ENCODE measurements around the gene CMPK1. TPM values are rescaled to one million over a fixed set of nuclear protein-coding genes. Genes with fewer than 3 reads are reported as not detected.

Gene CMPK1
- total and polyA plus RNA-seq, 4 donors, result 65.5 to 96.2 (median 79.6) TPM

DNA sequence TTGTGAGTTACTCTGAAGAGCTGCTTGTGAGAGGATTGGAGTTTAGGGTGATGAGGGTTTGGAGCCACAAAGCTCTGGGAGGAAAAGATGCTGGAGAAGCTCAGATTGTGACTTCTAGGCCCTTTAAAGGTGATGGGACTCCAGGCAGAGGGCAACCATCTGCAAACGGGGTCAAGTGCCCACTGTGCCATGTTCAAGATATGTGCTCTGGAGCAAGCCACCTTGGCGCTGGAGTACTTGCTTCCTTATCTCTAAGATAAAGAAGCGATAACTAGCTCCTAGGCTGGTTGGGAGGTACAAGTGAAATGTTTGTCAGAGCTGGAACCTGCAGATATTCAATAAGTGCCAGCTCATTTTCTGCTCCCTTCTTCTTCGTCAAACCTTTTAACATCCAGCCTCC is 68.2 kb downstream of the CMPK1 start:
- Histone ChIP-seq H3K4me3 (ENCODE audit: low read depth, low read length) (no peak overlapping the region), H3K27me3 (ENCODE audit: control insufficient read depth, insufficient read depth, low read length) (peaks cover 3% of the 10 kb centered on the region), H3K9me3 (ENCODE audit: control insufficient read depth, insufficient read depth, low read length) (no peaks in the 10 kb centered on the region), H3K36me3 (ENCODE audit: control insufficient read depth, insufficient read depth, low read length) (no peaks in the 10 kb centered on the region), H3K4me1 (ENCODE audit: control insufficient read depth, insufficient read depth, low read length) (no peaks in the 10 kb centered on the region), H3K27ac (ENCODE audit: low read depth, low read length) (no peak overlapping the region)
- no peak for DNase-seq (ENCODE audit: low read depth in 4 of 6, low spot score in 6 of 6)
- WGBS (ENCODE audit: insufficient coverage), result 97% methylated on average over 3 of the region's 4 CpGs

DNA sequence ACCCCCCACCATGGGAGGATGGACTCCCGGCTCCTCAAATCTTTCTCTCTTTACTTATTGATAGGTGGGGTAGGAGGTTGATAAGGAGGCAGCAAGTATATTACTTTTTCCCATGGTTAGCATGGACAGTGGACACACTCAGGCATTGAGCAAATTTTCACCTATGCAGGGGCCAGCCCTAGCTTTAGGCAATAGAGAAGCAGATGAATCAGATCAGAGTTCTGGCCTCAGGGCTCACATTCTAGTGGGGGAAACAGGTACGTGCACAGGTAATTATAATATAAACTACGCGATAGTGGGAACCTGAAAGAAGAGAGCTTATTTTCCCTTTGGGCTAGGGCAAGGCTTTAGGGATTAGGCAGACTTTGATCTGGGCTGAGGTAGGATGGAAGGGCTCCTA is 69.0 kb downstream of the CMPK1 start:
- H3K9me3 ChIP-seq (ENCODE audit: control insufficient read depth, insufficient read depth, low read length), result no peaks in the 10 kb centered on the region
- peaks cover 3% of the 10 kb centered on the region for H3K27me3 ChIP-seq (ENCODE audit: control insufficient read depth, insufficient read depth, low read length)

DNA sequence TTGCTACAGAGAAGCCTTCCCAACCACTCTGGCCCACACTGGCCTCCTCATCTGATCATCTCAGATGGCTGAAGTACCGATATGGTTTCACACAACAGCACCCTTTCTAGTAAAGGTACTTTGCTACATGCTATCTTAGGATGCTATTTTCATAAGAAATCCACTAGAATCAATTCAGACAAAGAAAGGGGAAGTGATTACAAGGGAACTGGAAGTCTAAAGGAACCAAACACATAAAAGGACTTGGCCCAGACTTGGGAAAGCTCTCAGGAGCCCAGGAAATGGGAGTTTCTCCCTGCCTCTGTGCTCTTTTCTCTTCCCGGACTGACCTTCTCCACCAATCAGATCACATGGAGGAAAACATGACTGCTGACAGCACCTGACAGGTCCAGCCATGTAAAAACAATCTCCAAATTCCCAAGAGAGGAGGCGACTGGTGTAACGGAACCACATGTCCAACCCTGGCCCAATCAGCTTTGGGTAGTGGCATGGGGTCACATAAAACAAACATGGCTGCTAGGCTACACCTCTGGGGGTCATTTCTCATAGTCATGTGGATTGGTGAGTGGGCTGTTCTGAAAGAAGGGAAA is 69.8 kb downstream of the CMPK1 start:
- Histone ChIP-seq H3K36me3 (ENCODE audit: control insufficient read depth, insufficient read depth, low read length) (no peaks in the 10 kb centered on the region), H3K27me3 (ENCODE audit: control insufficient read depth, insufficient read depth, low read length) (peaks cover 3% of the 10 kb centered on the region), H3K4me1 (ENCODE audit: control insufficient read depth, insufficient read depth, low read length) (no peaks in the 10 kb centered on the region), H3K4me3 (ENCODE audit: low read depth, low read length) (no peak overlapping the region), H3K27ac (ENCODE audit: low read depth, low read length) (no peak overlapping the region), H3K9me3 (ENCODE audit: control insufficient read depth, insufficient read depth, low read length) (no peaks in the 10 kb centered on the region)
- WGBS (ENCODE audit: insufficient coverage), result 76% methylated on average over 3 of the region's 4 CpGs
- DNase-seq (ENCODE audit: low read depth in 4 of 6, low spot score in 6 of 6), result no peak

More for the DNA sequence above, 69.0 kb downstream of the CMPK1 start:
- Histone ChIP-seq H3K36me3 (ENCODE audit: control insufficient read depth, insufficient read depth, low read length) (no peaks in the 10 kb centered on the region), H3K4me3 (ENCODE audit: low read depth, low read length) (no peak overlapping the region), H3K27ac (ENCODE audit: low read depth, low read length) (no peak overlapping the region), H3K4me1 (ENCODE audit: control insufficient read depth, insufficient read depth, low read length) (no peaks in the 10 kb centered on the region)
- WGBS (ENCODE audit: insufficient coverage), result 100% methylated on average over 3 of the region's 4 CpGs
- no peak for DNase-seq (ENCODE audit: low read depth in 4 of 6, low spot score in 6 of 6)

DNA sequence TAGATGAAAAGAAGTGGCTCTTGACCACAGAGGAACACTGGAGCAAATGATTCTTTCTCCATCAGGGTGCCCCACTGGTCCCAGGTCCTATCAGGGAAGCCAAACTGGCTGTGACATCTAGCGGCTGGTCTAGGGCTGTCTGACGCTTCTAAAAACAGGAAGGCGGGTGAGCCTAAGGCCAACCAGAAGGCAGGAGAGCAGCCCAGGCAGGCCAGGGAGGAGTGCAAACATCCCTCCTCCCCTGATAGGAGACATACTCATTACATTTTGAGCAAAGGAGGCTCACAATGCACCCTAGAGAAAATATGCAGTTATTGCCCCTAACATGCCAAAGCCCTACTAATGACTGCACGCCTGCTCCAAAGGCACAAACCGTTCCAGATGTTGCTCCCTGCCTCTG is 72.1 kb downstream of the CMPK1 start:
- no peaks in the 10 kb centered on the region for H3K36me3 ChIP-seq (ENCODE audit: control insufficient read depth, insufficient read depth, low read length)
- peaks cover 7% of the 10 kb centered on the region for H3K27me3 ChIP-seq (ENCODE audit: control insufficient read depth, insufficient read depth, low read length)
- WGBS (ENCODE audit: insufficient coverage), result 61% methylated on average over 4 of the region's 5 CpGs
- H3K4me1 ChIP-seq (ENCODE audit: control insufficient read depth, insufficient read depth, low read length), result no peaks in the 10 kb centered on the region
- H3K9me3 ChIP-seq (ENCODE audit: control insufficient read depth, insufficient read depth, low read length), result no peaks in the 10 kb centered on the region
- H3K27ac ChIP-seq (ENCODE audit: low read depth, low read length), result no peak overlapping the region
- H3K4me3 ChIP-seq (ENCODE audit: low read depth, low read length), result no peak overlapping the region
- no peak for DNase-seq (ENCODE audit: low read depth in 4 of 6, low spot score in 6 of 6)

DNA sequence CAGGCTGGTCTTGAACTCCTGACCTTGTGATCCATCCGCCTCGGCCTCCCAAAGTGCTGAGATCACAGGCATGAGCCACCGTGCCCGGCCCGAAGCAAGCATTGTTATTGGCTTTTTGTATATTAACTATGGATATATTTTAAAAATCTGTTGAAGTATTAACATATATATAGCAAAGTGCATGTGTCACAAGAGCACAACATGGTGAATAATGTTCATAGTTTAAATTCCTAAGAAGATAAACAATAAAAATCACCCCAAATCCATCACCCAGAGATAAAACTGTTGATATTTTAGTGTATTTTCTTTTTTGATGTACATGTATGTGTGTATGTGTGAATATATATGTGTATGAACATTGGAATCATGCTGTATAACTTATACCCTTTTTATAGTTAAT is 73.4 kb downstream of the CMPK1 start:
- H3K4me1 ChIP-seq (ENCODE audit: control insufficient read depth, insufficient read depth, low read length), result no peaks in the 10 kb centered on the region
- no peak overlapping the region for H3K27ac ChIP-seq (ENCODE audit: low read depth, low read length)
- DNase-seq (ENCODE audit: low read depth in 4 of 6, low spot score in 6 of 6), result no peak
- no peaks in the 10 kb centered on the region for H3K36me3 ChIP-seq (ENCODE audit: control insufficient read depth, insufficient read depth, low read length)
- H3K27me3 ChIP-seq (ENCODE audit: control insufficient read depth, insufficient read depth, low read length), result peaks cover 5% of the 10 kb centered on the region
- no peaks in the 10 kb centered on the region for H3K9me3 ChIP-seq (ENCODE audit: control insufficient read depth, insufficient read depth, low read length)
- no peak overlapping the region for H3K4me3 ChIP-seq (ENCODE audit: low read depth, low read length)
- WGBS (ENCODE audit: insufficient coverage), result 100% methylated on average over 1 of the region's 5 CpGs

DNA sequence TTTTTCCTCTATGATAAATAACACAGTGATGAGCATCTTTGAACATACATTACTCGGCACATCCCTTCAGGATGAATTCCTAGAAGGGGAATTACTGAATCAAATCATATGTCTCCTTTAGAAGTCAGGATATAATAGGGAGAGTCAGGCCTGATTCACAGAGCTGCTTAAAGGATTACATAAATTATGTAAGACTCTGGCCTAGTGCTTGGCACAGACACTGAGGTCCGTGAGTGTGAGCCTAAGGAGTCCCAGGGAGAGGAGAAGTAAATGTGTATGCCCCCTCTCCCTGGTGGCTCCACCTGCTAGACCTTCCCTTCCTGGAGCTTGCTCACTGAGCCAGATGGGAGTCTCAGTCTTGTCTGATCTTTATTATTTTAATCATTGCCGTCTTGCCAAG is 73.9 kb downstream of the CMPK1 start:
- H3K36me3 ChIP-seq (ENCODE audit: control insufficient read depth, insufficient read depth, low read length), result no peaks in the 10 kb centered on the region
- H3K4me1 ChIP-seq (ENCODE audit: control insufficient read depth, insufficient read depth, low read length), result no peaks in the 10 kb centered on the region
- WGBS (ENCODE audit: insufficient coverage), result 45% methylated on average over 2 of the region's 3 CpGs
- DNase-seq (ENCODE audit: low read depth in 4 of 6, low spot score in 6 of 6), result no peak
- H3K4me3 ChIP-seq (ENCODE audit: low read depth, low read length), result no peak overlapping the region
- H3K27me3 ChIP-seq (ENCODE audit: control insufficient read depth, insufficient read depth, low read length), result peaks cover 9% of the 10 kb centered on the region
- no peak overlapping the region for H3K27ac ChIP-seq (ENCODE audit: low read depth, low read length)
- no peaks in the 10 kb centered on the region for H3K9me3 ChIP-seq (ENCODE audit: control insufficient read depth, insufficient read depth, low read length)

DNA sequence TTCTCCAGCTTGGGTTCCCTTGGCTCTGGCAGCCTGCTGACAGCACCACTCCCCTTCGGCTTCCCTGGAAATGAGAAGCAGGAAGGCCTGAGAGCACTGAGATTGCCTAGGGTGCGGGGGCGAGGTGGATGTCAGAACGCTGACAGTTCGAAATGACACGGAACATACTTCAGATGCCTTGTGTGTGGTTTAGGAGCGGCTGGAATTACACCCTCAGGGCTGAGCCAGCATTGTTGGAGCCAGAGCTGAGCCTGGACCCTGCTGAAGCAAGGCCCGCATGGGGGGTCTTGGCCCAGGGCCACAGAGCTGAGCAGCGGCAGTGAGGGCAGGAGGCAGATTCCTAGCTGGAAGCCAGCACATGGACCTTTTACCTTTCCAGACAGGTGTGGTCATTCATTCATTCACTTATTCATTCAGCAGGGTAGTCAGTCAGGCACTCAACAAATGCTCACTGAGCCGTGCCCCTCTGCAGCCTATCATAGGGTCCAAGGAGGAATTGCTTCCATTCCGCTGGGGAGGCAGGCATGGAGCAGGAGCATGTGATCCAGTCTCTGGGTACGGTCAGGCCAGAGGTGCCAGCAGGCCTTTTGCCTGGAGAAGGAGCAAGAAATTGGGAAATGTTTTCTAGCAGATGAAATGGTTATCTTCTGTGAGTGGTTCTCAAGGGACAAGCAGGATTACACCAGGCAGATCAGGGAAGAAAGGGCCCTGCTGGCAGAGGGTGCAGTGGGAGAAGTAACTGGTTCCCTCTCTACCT is 75.9 kb downstream of the CMPK1 start:
- Histone ChIP-seq H3K9me3 (ENCODE audit: control insufficient read depth, insufficient read depth, low read length) (no peaks in the 10 kb centered on the region), H3K36me3 (ENCODE audit: control insufficient read depth, insufficient read depth, low read length) (no peaks in the 10 kb centered on the region), H3K27ac (ENCODE audit: low read depth, low read length) (no peak overlapping the region), H3K27me3 (ENCODE audit: control insufficient read depth, insufficient read depth, low read length) (peaks cover 22% of the 10 kb centered on the region), H3K4me3 (ENCODE audit: low read depth, low read length) (no peak overlapping the region), H3K4me1 (ENCODE audit: control insufficient read depth, insufficient read depth, low read length) (no peaks in the 10 kb centered on the region)
- DNase-seq (ENCODE audit: low read depth in 4 of 6, low spot score in 6 of 6), result peak in 1 of 6 donors; percentile 25
- WGBS (ENCODE audit: insufficient coverage), result 66% methylated on average over 12 of the region's 12 CpGs

DNA sequence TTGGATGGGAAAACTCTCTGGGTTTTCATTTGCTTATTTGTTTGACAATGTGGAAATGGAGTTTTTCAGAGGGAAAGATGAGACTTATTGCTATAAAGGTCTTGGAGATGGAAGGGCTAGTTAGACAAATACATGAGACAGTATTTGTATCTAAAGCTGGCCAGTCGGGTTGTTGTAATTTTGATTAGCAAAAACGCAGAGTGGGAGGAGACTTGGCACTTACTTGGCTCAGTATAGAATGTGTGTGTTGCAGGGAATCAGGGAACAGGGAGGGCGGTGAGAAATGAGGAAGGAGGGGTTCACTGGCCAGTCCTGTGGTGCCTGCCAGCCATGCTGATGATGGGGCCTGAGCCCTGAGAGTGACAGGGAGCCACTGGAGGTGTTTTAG is 76.5 kb downstream of the CMPK1 start:
- H3K27me3 ChIP-seq (ENCODE audit: control insufficient read depth, insufficient read depth, low read length), result peaks cover 27% of the 10 kb centered on the region
- no peak for DNase-seq (ENCODE audit: low read depth in 4 of 6, low spot score in 6 of 6)
- WGBS (ENCODE audit: insufficient coverage), result 64% methylated on average over 3 of the region's 3 CpGs
- no peaks in the 10 kb centered on the region for H3K9me3 ChIP-seq (ENCODE audit: control insufficient read depth, insufficient read depth, low read length)
- H3K4me3 ChIP-seq (ENCODE audit: low read depth, low read length), result no peak overlapping the region
- no peaks in the 10 kb centered on the region for H3K36me3 ChIP-seq (ENCODE audit: control insufficient read depth, insufficient read depth, low read length)
- H3K27ac ChIP-seq (ENCODE audit: low read depth, low read length), result no peak overlapping the region
- H3K4me1 ChIP-seq (ENCODE audit: control insufficient read depth, insufficient read depth, low read length), result no peaks in the 10 kb centered on the region

DNA sequence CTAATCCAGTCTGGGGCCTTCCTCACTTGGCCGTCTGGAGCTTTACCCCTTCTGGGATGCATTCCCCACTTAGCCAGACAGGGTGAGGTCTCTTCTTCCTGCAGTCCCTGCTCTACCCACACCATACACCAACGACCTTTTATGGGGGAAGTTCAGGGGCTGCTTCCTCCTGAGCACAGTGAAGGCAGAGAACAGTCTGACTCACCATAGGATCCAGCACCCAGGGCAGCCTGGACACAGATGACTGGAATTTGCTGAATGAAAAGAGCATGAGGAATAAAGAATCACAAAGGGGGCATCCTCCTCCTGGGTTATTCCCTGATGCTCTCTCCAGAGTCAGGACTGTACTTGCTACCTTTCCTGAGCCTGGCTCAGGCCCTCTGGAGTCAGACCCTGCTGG is 77.8 kb downstream of the CMPK1 start:
- no CpG with 5 or more reads among the region's 2 CpGs for WGBS (ENCODE audit: insufficient coverage)
- Histone ChIP-seq H3K27ac (ENCODE audit: low read depth, low read length) (no peak overlapping the region), H3K36me3 (ENCODE audit: control insufficient read depth, insufficient read depth, low read length) (no peaks in the 10 kb centered on the region), H3K4me1 (ENCODE audit: control insufficient read depth, insufficient read depth, low read length) (peaks cover 1% of the 10 kb centered on the region), H3K27me3 (ENCODE audit: control insufficient read depth, insufficient read depth, low read length) (peaks cover 39% of the 10 kb centered on the region), H3K9me3 (ENCODE audit: control insufficient read depth, insufficient read depth, low read length) (no peaks in the 10 kb centered on the region), H3K4me3 (ENCODE audit: low read depth, low read length) (no peak overlapping the region)
- DNase-seq (ENCODE audit: low read depth in 4 of 6, low spot score in 6 of 6), result no peak

DNA sequence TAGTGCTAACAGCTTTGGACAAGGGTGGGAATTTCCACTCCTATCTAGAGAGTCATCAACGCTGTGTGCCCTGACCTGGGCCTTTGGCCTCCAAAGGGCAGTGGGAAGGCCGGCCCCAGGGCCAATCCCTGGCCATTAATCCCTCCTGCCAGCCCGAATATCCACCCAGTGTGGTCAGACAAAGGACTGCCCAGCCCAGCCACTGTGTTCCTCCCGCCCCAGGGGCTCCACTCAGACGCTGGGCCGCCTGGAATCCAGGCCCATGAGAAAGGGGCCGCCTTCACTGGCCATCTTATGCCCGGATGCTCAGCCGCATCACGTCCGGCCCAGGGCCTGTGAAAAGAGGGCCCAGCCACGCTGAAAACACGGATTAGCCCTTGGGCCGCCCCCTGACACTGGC is 78.8 kb downstream of the CMPK1 start:
- Histone ChIP-seq H3K4me3 (ENCODE audit: low read depth, low read length) (no peak overlapping the region), H3K27ac (ENCODE audit: low read depth, low read length) (no peak overlapping the region), H3K4me1 (ENCODE audit: control insufficient read depth, insufficient read depth, low read length) (peaks cover 3% of the 10 kb centered on the region), H3K27me3 (ENCODE audit: control insufficient read depth, insufficient read depth, low read length) (peaks cover 44% of the 10 kb centered on the region), H3K36me3 (ENCODE audit: control insufficient read depth, insufficient read depth, low read length) (no peaks in the 10 kb centered on the region), H3K9me3 (ENCODE audit: control insufficient read depth, insufficient read depth, low read length) (no peaks in the 10 kb centered on the region)
- DNase-seq (ENCODE audit: low read depth in 4 of 6, low spot score in 6 of 6), result no peak
- WGBS (ENCODE audit: insufficient coverage), result 55% methylated on average over 14 of the region's 14 CpGs
